Left renal cortex interstitium (tissue), 4 donors: Measurements from ENCODE around the gene CLIP4. TPM values are rescaled to one million over a fixed set of nuclear protein-coding genes. Genes with fewer than 3 reads are reported as not detected.

Source experiments
- DNase-seq, 4 donors: peaks; one replicate each; pipeline ENCODE4 v3.0.0-alpha.2; 2013; ENCODE audit warnings: low read depth in 4 of 4, low spot score in 2 of 4, missing footprints in 1 of 4
- polyA plus RNA-seq, 4 donors: library from polyadenylated mRNA; unstranded; fragments of 120-200 nt; gene quantifications; one replicate each; pipeline ENCODE4 v1.2.1, GENCODE V29; 2013; ENCODE audit not compliant: insufficient read length in 4 of 4

The CLIP4 gene
- polyA plus RNA-seq, 4 donors, result 13.8 to 26.2 (median 18.1) TPM

DNA sequence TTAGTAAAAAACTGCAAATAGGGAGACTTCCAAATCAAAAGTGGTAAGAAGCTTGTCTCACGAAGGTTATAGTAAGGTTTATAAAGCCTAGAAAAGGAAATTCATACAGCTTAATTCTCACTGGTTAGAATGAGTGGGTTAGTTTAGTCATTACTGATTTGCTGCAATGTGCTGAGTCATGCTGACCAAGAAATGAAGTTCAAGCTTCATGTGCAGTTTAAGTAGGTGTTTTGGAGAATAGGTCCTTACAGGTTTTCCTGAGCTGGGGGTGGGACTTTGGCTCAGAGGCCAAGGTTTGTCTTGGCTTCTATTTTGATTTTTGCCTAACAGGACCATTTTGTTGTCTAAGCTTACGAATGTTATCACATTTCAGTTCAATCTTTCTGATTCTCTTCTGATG is 15.1 kb downstream of the CLIP4 start:
- DNase-seq, result peak in 1 of 4 donors; percentile 6

DNA sequence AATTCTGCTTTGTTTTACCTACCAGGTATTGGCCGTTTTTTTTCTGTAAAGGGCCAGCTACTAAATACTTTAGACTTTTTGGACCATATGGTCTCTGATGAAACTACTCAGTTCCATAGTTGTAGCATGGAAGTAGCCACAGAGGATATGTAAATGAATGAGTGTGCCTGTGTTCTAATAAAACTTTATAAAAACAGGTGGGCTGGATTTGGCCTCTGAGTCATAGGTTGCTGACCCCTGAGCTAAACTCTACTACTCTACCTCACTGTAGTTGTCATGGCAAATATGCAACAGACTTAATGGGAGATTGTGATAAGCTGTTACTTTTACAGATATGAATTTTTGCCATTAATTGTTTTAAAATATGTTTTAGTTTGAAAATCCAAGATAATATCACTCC is 19.7 kb downstream of the CLIP4 start:
- DNase-seq, result no peak

GRCh38 chr2:29139152-29139551 is 23.9 kb downstream of the CLIP4 start:
- DNase-seq, result no peak

- DNase-seq, result no peak
Measured at GRCh38 chr2:29139731-29140130, 24.5 kb downstream of the CLIP4 start.

DNA sequence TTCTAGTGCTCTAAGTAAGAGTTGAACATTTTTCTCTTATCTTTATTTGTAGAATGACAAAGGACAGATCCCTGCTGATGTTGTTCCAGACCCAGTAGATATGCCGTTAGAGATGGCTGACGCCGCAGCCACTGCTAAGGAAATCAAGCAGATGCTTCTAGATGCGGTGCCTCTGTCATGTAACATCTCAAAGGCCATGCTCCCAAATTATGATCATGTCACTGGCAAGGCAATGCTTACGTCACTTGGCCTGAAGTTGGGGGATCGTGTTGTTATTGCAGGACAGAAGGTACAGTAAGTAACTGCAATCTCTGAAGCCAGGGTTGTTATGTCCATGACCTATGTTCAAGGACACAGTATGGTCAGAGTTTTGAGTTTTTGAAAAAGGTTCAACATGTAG is 28.4 kb downstream of the CLIP4 start:
- no peak for DNase-seq

GRCh38 chr2:29146197-29146596 is 31.0 kb downstream of the CLIP4 start:
- no peak for DNase-seq

GRCh38 chr2:29147963-29148362 is 32.7 kb downstream of the CLIP4 start:
- no peak for DNase-seq

GRCh38 chr2:29154610-29155009 is 39.4 kb downstream of the CLIP4 start:
- DNase-seq, result no peak

DNA sequence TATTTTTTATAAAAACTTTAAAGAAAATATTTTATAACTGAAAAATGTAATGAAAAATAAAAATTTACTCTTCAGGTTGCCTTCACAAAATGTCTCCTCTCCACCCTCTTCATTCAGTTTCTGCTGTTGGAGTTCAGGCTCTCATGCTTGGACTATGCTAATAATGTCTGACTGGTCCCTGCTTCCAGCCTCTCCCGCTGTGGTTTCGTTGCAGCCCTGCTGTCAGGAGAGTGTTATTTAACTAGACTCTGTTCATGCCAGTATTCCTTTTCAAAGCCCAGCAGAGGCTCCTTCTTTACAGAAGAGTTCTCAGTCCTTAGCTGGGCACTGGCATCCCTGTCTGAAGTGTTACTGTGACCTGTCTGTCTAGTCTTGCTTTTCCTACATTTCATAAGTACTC is 40.4 kb downstream of the CLIP4 start:
- no peak for DNase-seq

- DNase-seq, result no peak
Measured at GRCh38 chr2:29157131-29157530, 41.9 kb downstream of the CLIP4 start.

- DNase-seq, result no peak
Measured at GRCh38 chr2:29159125-29159524, 43.9 kb downstream of the CLIP4 start.

- DNase-seq, result no peak
Measured at GRCh38 chr2:29160184-29160583, 45.0 kb downstream of the CLIP4 start.

- no peak for DNase-seq
Measured at GRCh38 chr2:29162204-29162928, 47.2 kb downstream of the CLIP4 start.

GRCh38 chr2:29164091-29164846 is 49.1 kb downstream of the CLIP4 start:
- DNase-seq, result no peak

DNA sequence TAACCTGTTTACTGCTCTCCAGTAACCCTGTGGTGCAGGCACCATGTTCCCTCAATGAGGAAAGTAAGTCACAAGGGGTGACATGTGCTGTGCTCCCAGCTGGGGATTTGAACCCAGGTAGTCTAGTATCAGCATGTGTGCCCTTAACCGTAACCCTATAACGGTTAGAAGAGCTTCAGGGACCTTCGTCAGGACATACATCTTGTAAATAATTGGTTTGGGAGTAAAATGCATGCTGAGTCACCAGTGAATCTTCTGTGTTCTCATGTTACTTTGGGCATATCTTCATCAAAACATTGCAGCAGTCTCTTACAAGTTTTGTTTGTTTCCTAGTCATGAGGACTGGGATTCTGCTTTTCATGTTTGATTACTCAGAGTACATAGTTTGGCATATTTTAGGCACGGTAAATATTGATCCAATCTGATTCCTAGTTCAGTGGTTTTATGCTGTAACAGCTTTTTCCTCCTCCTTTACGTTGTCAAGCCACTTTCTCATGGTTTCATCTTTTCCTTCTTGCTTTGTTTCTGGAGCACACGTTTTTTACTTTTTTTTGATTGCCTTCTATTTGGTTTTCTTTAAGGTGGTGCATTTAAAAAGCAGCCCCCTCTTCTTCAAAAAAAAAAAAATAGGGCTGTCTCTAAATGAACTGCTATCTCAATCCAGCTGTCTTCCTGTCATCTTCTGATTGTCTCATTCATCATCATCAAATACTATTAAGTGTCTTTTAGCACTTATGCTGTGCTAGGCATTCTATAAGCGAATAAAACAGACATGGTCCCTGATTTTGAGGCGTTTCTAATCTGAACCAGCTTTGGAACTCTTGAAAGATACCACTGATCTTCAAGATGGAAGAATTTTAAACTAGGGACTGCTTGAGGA is 50.4 kb downstream of the CLIP4 start:
- peak in 2 of 4 donors; percentile 19 to 23 for DNase-seq

DNA sequence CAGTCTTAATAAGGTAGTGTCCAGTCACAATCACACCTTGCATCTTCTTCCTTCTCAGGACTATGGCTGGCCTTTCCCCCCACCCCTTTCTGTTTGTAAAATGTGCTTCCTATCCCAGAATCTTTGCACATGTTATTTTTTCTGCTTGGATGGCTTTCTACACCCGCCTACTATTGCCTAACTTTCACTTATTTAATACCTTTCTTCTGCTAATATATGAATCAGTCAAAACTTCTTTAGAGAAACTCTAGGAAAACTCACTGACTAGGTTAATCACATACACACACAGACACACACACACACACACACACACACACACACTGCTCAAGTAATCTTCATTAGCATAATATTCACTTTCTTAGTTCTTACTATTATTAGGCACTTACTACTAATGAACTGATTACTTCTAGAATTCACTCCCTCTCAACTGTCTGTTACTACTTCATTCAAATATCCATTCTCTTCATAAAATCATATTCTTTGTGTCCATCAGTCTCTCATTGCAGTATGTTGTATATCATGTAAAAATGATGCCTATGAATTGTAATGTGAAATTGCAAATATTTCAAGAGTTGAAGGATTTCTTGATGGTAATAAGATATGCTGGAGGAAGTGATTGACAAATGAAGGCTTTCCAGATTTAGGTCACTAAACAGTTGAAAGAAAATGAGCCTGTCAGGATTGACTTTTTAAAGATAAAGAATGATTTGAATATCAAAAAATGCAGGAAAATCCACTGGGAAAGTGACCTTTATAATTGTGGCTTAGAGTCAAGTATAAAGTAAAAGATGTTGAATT is 51.2 kb downstream of the CLIP4 start:
- DNase-seq, result no peak

GRCh38 chr2:29174937-29175336 is 59.7 kb downstream of the CLIP4 start:
- no peak for DNase-seq

DNA sequence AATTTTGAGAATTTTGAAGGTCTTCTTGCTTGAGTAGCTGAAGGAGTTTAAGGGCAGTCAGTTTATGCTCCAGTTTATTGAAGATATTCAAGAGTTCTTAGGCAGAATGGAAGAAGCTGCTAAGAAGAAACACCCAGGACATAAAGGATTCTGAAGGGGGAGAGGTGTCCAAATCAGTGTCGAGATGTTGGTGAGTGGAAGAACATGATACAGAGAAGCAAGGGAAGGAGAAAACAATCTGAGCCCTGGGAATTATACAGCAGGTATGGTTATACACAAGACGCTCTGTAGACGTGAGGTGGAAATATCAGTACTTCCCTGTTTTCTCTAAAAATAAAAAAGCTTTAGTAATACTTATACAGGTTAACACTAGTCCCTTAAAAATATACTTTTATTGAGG is 60.1 kb downstream of the CLIP4 start:
- DNase-seq, result no peak

GRCh38 chr2:29182334-29182733 is 67.1 kb downstream of the CLIP4 start:
- DNase-seq, result no peak

GRCh38 chr2:29182920-29183319 is 67.7 kb downstream of the CLIP4 start:
- DNase-seq, result no peak
